DOHH2 (cell line): ENCODE results near the gene GATAD1.

ENCODE experiments used
- H3F3A ChIP-seq: fragments of 200-600 bp; sonication (generic), shearing (Covaris generic); 2 replicates; pipeline ENCODE4 v1.6.0; 2016; ENCODE audit warnings: antibody characterized with exemption, mild to moderate bottlenecking; ENCODE audit not compliant: control insufficient read depth, insufficient read depth
- H3K27ac ChIP-seq: fragments of 200-600 bp; sonication (generic); 2 replicates; pipeline ENCODE4 v1.5.1; 2014; ENCODE audit warnings: low read depth, mild to moderate bottlenecking, low read length, moderate library complexity
- H3K27me3 ChIP-seq: fragments of 200-600 bp; sonication (generic); 2 replicates; pipeline ENCODE4 v1.6.1; 2014; ENCODE audit warnings: mild to moderate bottlenecking, low read length, mixed read lengths; ENCODE audit not compliant: control insufficient read depth
- H3K36me3 ChIP-seq: fragments of 200-600 bp; sonication (generic); 2 replicates; pipeline ENCODE4 v1.6.1; 2014; ENCODE audit warnings: mild to moderate bottlenecking, low read length, moderate library complexity, mixed read lengths; ENCODE audit not compliant: control insufficient read depth
- H3K4me1 ChIP-seq: fragments of 200-600 bp; sonication (generic); 2 replicates; pipeline ENCODE4 v1.6.1; 2014; ENCODE audit warnings: mild to moderate bottlenecking, low read length, mixed read lengths; ENCODE audit not compliant: control insufficient read depth
- H3K4me2 ChIP-seq: fragments of 200-600 bp; sonication (generic); 2 replicates; pipeline ENCODE4 v1.6.0; 2014; ENCODE audit warnings: mild to moderate bottlenecking, low read length, moderate library complexity
- H3K4me3 ChIP-seq: fragments of 200-600 bp; sonication (generic); 2 replicates; pipeline ENCODE4 v1.5.1; 2014; ENCODE audit warnings: mild to moderate bottlenecking, low read length, mixed read lengths
- H3K79me2 ChIP-seq: fragments of 200-600 bp; sonication (generic); 2 replicates; pipeline ENCODE4 v1.6.1; 2014; ENCODE audit warnings: mild to moderate bottlenecking, low read length, mixed read lengths; ENCODE audit not compliant: control insufficient read depth
- H3K9me2 ChIP-seq: fragments of 200-600 bp; sonication (generic); replicated peaks from 2 replicates; pipeline ENCODE4 v1.6.1; 2014; ENCODE audit warnings: mild to moderate bottlenecking, low read length, mixed read lengths; ENCODE audit not compliant: control insufficient read depth
- H3K9me3 ChIP-seq: fragments of 200-600 bp; sonication (generic); 2 replicates; pipeline ENCODE4 v1.6.1; 2014; ENCODE audit warnings: antibody characterized with exemption, low read length, mixed read lengths; ENCODE audit not compliant: control insufficient read depth, insufficient read depth
- H4K20me1 ChIP-seq: fragments of 200-600 bp; sonication (generic); 2 replicates; pipeline ENCODE4 v1.6.0; 2014; ENCODE audit warnings: low read depth, mild to moderate bottlenecking, antibody characterized with exemption, low read length, moderate library complexity; ENCODE audit not compliant: control insufficient read depth, insufficient read depth
- EZH2phosphoT487 ChIP-seq: fragments of 200-600 bp; sonication (generic); IDR thresholded peaks from 2 replicates; pipeline ENCODE4 v1.6.1; 2017; ENCODE audit warnings: borderline replicate concordance, mild to moderate bottlenecking, antibody characterized with exemption, low read length, moderate library complexity, mixed read lengths
- TF ChIP-seq, protein P1 (sequence below): fragments of 200-600 bp; sonication (generic); IDR thresholded peaks from one replicate; pipeline ENCODE4 v1.5.1; 2014; ENCODE audit warnings: antibody characterized with exemption, mild to moderate bottlenecking, low read depth, low read length; ENCODE audit not compliant: poor library complexity, severe bottlenecking

GATAD1 gene

DNA sequence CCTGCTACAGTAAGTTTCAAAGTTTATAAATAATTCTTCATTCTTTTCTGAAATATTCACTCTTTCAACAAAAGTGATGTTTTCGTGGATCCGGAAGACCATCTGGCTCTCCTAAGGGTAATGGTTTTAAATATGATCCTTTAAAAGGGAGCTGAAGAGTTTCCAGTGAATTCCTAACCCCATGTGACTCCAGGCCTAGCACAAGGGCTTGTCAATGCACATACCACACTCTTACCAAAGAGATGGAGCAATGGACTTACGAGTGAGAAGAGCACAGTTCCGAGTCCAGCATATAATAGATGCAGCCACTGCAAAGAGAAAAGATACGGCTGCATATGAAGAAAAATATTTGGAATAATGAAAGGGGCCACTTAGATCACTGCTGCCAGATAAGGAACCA is 32.1 kb upstream of the GATAD1 start:
- H3K36me3 ChIP-seq, result no peaks in the 10 kb centered on the region
- H3K9me2 ChIP-seq, result no peaks in the 10 kb centered on the region
- H3K27ac ChIP-seq, result no peak overlapping the region
- no peak overlapping the region for H3K4me2 ChIP-seq
- H4K20me1 ChIP-seq, result no peaks in the 10 kb centered on the region
- no peaks in the 10 kb centered on the region for H3K4me1 ChIP-seq
- no peaks in the 10 kb centered on the region for H3F3A ChIP-seq
- no peaks in the 10 kb centered on the region for H3K27me3 ChIP-seq
- no peak for TF ChIP-seq EZH2phosphoT487
- TF ChIP-seq, protein P1, sequence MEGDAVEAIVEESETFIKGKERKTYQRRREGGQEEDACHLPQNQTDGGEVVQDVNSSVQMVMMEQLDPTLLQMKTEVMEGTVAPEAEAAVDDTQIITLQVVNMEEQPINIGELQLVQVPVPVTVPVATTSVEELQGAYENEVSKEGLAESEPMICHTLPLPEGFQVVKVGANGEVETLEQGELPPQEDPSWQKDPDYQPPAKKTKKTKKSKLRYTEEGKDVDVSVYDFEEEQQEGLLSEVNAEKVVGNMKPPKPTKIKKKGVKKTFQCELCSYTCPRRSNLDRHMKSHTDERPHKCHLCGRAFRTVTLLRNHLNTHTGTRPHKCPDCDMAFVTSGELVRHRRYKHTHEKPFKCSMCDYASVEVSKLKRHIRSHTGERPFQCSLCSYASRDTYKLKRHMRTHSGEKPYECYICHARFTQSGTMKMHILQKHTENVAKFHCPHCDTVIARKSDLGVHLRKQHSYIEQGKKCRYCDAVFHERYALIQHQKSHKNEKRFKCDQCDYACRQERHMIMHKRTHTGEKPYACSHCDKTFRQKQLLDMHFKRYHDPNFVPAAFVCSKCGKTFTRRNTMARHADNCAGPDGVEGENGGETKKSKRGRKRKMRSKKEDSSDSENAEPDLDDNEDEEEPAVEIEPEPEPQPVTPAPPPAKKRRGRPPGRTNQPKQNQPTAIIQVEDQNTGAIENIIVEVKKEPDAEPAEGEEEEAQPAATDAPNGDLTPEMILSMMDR, result no peak
- H3K79me2 ChIP-seq, result no peaks in the 10 kb centered on the region
- no peak overlapping the region for H3K4me3 ChIP-seq
- no peaks in the 10 kb centered on the region for H3K9me3 ChIP-seq

DNA sequence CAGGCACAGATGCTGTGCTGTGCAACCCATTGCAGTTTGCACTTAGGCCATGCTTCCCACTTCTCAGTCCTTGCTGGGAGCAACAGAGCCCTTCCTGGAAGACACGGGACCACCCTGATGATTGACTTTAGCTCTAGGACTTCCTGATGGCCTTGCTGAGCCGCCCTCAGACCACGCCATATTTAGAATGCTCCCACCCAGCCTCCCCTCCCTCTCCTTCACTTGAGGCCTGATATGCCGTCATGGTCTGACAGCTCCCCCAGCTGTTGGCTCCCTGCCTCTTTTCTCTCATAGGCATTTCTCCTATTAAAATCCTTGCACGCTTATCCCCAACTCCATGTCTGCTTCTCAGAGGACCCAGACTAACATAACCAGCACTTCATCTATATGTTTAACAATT is 29.4 kb upstream of the GATAD1 start:
- no peak overlapping the region for H3K4me2 ChIP-seq
- H4K20me1 ChIP-seq, result no peaks in the 10 kb centered on the region
- no peaks in the 10 kb centered on the region for H3K9me3 ChIP-seq
- H3K36me3 ChIP-seq, result no peaks in the 10 kb centered on the region
- no peaks in the 10 kb centered on the region for H3K9me2 ChIP-seq
- no peak overlapping the region for H3K27ac ChIP-seq
- no peaks in the 10 kb centered on the region for H3K27me3 ChIP-seq
- no peak overlapping the region for H3K4me3 ChIP-seq
- no peaks in the 10 kb centered on the region for H3K4me1 ChIP-seq
- no peaks in the 10 kb centered on the region for H3F3A ChIP-seq
- H3K79me2 ChIP-seq, result no peaks in the 10 kb centered on the region
- TF ChIP-seq EZH2phosphoT487, result no peak
- TF ChIP-seq, protein P1, result no peak

DNA sequence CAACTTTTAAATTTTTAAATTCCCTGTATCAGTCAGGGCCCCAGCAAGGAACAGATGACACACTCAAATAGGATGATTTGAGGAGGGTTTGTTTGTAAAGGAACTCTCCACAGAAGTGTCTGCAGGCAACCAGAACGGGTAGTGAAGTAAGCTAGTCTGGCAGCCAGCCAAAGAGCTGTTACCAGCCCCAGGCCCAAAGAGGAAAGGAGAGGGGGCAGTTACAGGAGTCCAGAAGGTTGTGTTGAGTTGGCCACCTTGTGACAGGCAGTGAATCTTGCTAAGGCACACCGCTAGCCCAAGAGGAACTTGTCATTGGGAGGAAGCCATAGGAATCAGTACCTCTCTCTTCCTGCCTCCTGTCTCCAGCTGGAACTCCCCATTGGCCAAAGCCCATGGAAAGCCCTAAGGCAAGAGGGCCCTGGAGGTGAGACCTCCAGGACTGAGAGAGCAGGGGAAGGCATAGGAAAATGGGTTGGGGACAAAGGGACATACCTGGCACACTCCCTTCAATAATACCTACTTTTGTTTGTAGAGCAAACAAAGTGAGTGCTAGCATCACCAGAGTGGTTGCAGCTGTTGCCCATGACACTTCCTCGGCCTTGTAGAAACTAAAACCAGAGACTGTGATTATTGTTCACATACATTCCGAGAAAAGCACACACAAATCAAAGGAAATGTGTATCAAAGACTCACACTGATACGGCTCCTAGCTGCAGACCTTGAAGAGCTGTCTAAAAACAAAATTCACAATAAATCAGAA is 25.4 kb upstream of the GATAD1 start:
- no peaks in the 10 kb centered on the region for H3K79me2 ChIP-seq
- no peak overlapping the region for H3K4me3 ChIP-seq
- no peak overlapping the region for H3K27ac ChIP-seq
- no peaks in the 10 kb centered on the region for H3K9me2 ChIP-seq
- 0 out of 2 replicates have a peak, but pooled peaks cover 3% of the 10 kb centered on the region for H3K27me3 ChIP-seq
- TF ChIP-seq EZH2phosphoT487, result no peak
- TF ChIP-seq, protein P1, result no peak
- H3K4me2 ChIP-seq, result no peak overlapping the region
- no peaks in the 10 kb centered on the region for H3K36me3 ChIP-seq
- H3F3A ChIP-seq, result no peaks in the 10 kb centered on the region
- H3K9me3 ChIP-seq, result no peaks in the 10 kb centered on the region
- H4K20me1 ChIP-seq, result no peaks in the 10 kb centered on the region
- H3K4me1 ChIP-seq, result peaks cover 16% of the 10 kb centered on the region
